Keratinocyte (primary cell): ENCODE data around the gene MACROH2A2. TPM values are rescaled to one million over a fixed set of nuclear protein-coding genes. Genes with fewer than 3 reads are reported as not detected.

Experiments used
- DNase-seq: peaks from one replicate; pipeline ENCODE4 v3.0.0-alpha.2; 2011; ENCODE audit warnings: low read depth, missing footprints, low spot score
- FAIRE-seq: peaks from 2 replicates; lab custom pipeline; 2011; peaks lifted over from hg19 to GRCh38; lab: Jason Lieb, UNC
- H2AFZ ChIP-seq: 2 replicates; pipeline ENCODE4 v1.6.0; 2012; ENCODE audit warnings: low read length, control low read depth, inconsistent platforms; ENCODE audit not compliant: control insufficient read depth
- H3K27ac ChIP-seq: 2 replicates; pipeline ENCODE4 v1.5.1; 2011; ENCODE audit warnings: low read length; ENCODE audit not compliant: control insufficient read depth, insufficient read depth
- H3K27me3 ChIP-seq: 3 replicates; pipeline ENCODE4 v1.6.0; 2011; ENCODE audit warnings: low read length; ENCODE audit not compliant: control insufficient read depth, insufficient read depth; ENCODE audit errors: extremely low read depth
- H3K36me3 ChIP-seq, 2 experiments: 2 replicates in 1 of 2; 3 replicates in 1 of 2; pipeline ENCODE4 v1.5.1; 2011; ENCODE audit warnings: low read length in 2 of 2, mild to moderate bottlenecking in 1 of 2; ENCODE audit not compliant: control insufficient read depth in 2 of 2, insufficient read depth in 2 of 2; ENCODE audit errors: extremely low read depth in 1 of 2
- H3K4me1 ChIP-seq: 3 replicates; pipeline ENCODE4 v1.5.1; 2011; ENCODE audit warnings: low read length; ENCODE audit not compliant: control insufficient read depth, insufficient read depth; ENCODE audit errors: extremely low read depth
- H3K4me2 ChIP-seq: 3 replicates; pipeline ENCODE4 v1.6.0; 2011; ENCODE audit warnings: low read depth, low read length; ENCODE audit not compliant: control insufficient read depth, insufficient read depth; ENCODE audit errors: extremely low read depth
- H3K4me3 ChIP-seq, 3 experiments: fragments of 200-600 bp in 1 of 3; sonication (generic) in 1 of 3; 2 replicates in 2 of 3; 3 replicates in 1 of 3; pipeline ENCODE4 v1.5.1; 2011 to 2016; ENCODE audit warnings: low read length in 3 of 3, mild to moderate bottlenecking in 3 of 3, control low read depth in 2 of 3, inconsistent platforms in 1 of 3, low read depth in 1 of 3, mixed read lengths in 1 of 3, mixed run types in 1 of 3, moderate library complexity in 1 of 3; ENCODE audit not compliant: control insufficient read depth in 2 of 3, insufficient read depth in 2 of 3; ENCODE audit errors: extremely low read depth in 1 of 3
- H3K79me2 ChIP-seq: 2 replicates; pipeline ENCODE4 v1.6.0; 2012; ENCODE audit warnings: low read length; ENCODE audit not compliant: control insufficient read depth, insufficient read depth
- H3K9ac ChIP-seq: 3 replicates; pipeline ENCODE4 v1.6.0; 2011; ENCODE audit warnings: low read length; ENCODE audit not compliant: control insufficient read depth, insufficient read depth; ENCODE audit errors: extremely low read depth
- H3K9me1 ChIP-seq: 3 replicates; pipeline ENCODE4 v1.6.0; 2011; ENCODE audit warnings: low read length; ENCODE audit not compliant: control insufficient read depth, insufficient read depth; ENCODE audit errors: extremely low read depth
- H3K9me3 ChIP-seq: 2 replicates; pipeline ENCODE4 v1.5.1; 2012; ENCODE audit warnings: low read depth, low read length; ENCODE audit not compliant: control insufficient read depth
- H4K20me1 ChIP-seq: 3 replicates; pipeline ENCODE4 v1.6.0; 2011; ENCODE audit warnings: low read length; ENCODE audit not compliant: control insufficient read depth, insufficient read depth; ENCODE audit errors: extremely low read depth
- CTCF ChIP-seq, 3 experiments: IDR thresholded peaks in 1 of 3; conservative IDR thresholded peaks in 1 of 3; optimal IDR thresholded peaks in 1 of 3; 2 replicates in 2 of 3; 3 replicates in 1 of 3; pipeline versions ENCODE3 to v1.5.1; 2011; ENCODE audit warnings: low read length in 3 of 3, mild to moderate bottlenecking in 3 of 3, moderate library complexity in 2 of 3, control low read depth in 1 of 3, inconsistent platforms in 1 of 3; ENCODE audit not compliant: insufficient read depth in 2 of 3; ENCODE audit errors: extremely low read depth in 1 of 3
- EZH2 ChIP-seq: IDR thresholded peaks from one replicate; pipeline ENCODE4 v1.6.1; 2012; ENCODE audit warnings: inconsistent platforms, mild to moderate bottlenecking, low read length, moderate library complexity
- dilution Hi-C: fragments of 300-500 bp; cut with MboI; formaldehyde crosslinking; loops from one replicate; pipeline ENCODE4 v1.7.0; 2020; ENCODE audit warnings: low sequenced_read_pairs; ENCODE audit not compliant: extremely low pct_ligation_motif_present
- polyA plus RNA-seq, 5 experiments: library from polyadenylated mRNA; depleted of rRNA in 3 of 5; stranded (reverse) in 3 of 5; stranded (forward) in 1 of 5; unstranded in 1 of 5; fragments of >200 nt; gene quantifications; 1 replicate in 1 of 5; 2 replicates in 3 of 5; 3 replicates in 1 of 5; pipeline versions ENCODE4 v1.2.1 to v1.2.3, GENCODE V29; 2011 to 2012; ENCODE audit warnings: missing spikeins in 2 of 5, low read depth in 1 of 5, low replicate concordance in 1 of 5

Gene MACROH2A2
- polyA plus RNA-seq, 1 donor (not counting 4 experiments of a cell fraction or from before 2014, with no cell fraction given) = 11.6 TPM

GRCh38 chr10:70048030-70048723 is 4.5 kb upstream of the MACROH2A2 start:
- no peak for FAIRE-seq
- no peak for TF ChIP-seq CTCF (optimal IDR thresholded peaks at IDR 0.05 in 1 of 3, IDR thresholded peaks at IDR 0.05 in 1 of 3, conservative IDR thresholded peaks at IDR 0.05 in 1 of 3; ENCODE audit: extremely low read depth in 1 of 3, insufficient read depth in 2 of 3, low read length in 3 of 3)
- TF ChIP-seq EZH2 = no peak
- H3K4me3 ChIP-seq = no peak overlapping the region
- H3K9me3 ChIP-seq = no peaks in the 10 kb centered on the region
- H4K20me1 ChIP-seq = no peaks in the 10 kb centered on the region
- no peak overlapping the region for H3K9ac ChIP-seq
- H3K4me2 ChIP-seq = no peak overlapping the region
- DNase-seq = no peak
- H3K9me1 ChIP-seq = no peaks in the 10 kb centered on the region
- peaks cover 4% of the 10 kb centered on the region for H3K4me1 ChIP-seq
- H3K27me3 ChIP-seq = peaks cover 3% of the 10 kb centered on the region
- no peak overlapping the region for H2AFZ ChIP-seq
- H3K36me3 ChIP-seq = no peaks in the 10 kb centered on the region
- dilution Hi-C loops = no loop called here
- no peak overlapping the region for H3K27ac ChIP-seq
- H3K79me2 ChIP-seq = no peaks in the 10 kb centered on the region

DNA sequence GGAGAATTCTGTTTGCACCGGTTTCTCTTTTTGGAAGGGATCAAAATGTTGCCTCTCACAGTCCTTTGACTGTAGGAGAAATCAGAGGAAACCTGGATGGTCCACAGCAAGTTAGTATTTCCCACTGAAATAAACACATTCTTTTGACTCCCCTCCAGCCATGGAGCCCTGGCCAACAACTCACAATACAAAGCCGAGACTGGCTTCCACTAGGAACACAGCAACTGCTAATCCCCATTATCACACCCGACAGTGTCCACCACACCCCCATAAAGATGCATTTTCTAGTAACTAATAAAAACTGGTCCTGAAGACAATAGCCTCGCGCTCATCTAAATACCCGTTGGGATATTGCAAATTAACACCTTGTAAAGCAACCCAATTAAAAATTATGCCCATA is 798 bp upstream of the MACROH2A2 start:
- no peak overlapping the region for H3K27ac ChIP-seq
- dilution Hi-C loops = no loop called here
- H3K4me3 ChIP-seq = peak overlapping the region in 2 of 3 experiments; percentile 74 to 75
- DNase-seq = no peak
- TF ChIP-seq CTCF (optimal IDR thresholded peaks at IDR 0.05 in 1 of 3, IDR thresholded peaks at IDR 0.05 in 1 of 3, conservative IDR thresholded peaks at IDR 0.05 in 1 of 3; ENCODE audit: extremely low read depth in 1 of 3, insufficient read depth in 2 of 3, low read length in 3 of 3) = no peak
- TF ChIP-seq EZH2 = no peak
- H3K27me3 ChIP-seq = peaks cover 3% of the 10 kb centered on the region
- H3K79me2 ChIP-seq = peaks cover 4% of the 10 kb centered on the region
- no peaks in the 10 kb centered on the region for H3K9me3 ChIP-seq
- no peak overlapping the region for H3K9ac ChIP-seq
- H3K4me2 ChIP-seq = peak overlapping the region; percentile 81
- no peaks in the 10 kb centered on the region for H3K9me1 ChIP-seq
- FAIRE-seq = no peak
- H3K36me3 ChIP-seq = no peaks in the 10 kb centered on the region
- H2AFZ ChIP-seq = peak overlapping the region; percentile 93
- no peaks in the 10 kb centered on the region for H4K20me1 ChIP-seq
- peaks cover 9% of the 10 kb centered on the region for H3K4me1 ChIP-seq
